ENCODE results near the gene RHCE.
"Not testable (repeated sequence)": the region's sequence is repeated elsewhere in the genome, so short reads cannot be mapped to it uniquely, and the experiment has no call there.

The RHCE gene

DNA sequence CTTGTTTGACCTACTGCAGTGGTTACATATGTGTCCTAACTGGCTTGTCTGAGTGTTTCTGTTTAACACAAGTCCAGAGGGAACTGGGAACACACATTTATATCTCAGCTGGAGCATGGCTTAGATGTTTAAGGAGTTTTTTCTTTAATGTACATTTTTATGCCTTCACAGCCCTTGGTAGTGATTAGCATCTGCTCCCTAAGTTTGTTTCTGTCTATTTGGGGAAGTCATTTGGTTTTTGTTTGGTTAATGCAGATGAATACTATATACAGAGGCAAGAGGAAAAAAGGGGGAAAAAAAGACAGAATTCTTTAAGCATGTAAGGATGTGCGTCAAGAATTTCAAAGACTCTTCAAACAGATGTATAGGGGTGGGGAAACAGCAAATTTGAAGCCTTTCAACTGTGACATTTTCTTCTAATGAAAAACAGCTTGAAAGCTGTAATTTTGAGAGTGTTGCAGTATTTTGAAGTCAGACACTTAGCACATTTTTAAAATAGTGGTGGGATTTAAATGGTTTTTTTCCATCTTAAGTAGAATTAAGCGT lies 25.4 kb upstream of the RHCE start:
- ChIA-PET POLR2A (no interaction called here), CTCF (interaction anchor here (0.7 kb wide), 1 partner anchor 17 kb away, joined by 3 read pairs; no protein-coding TSS in a partner anchor)
- DNase-seq (ENCODE audit: low read depth, low spot score) = no peak
- H3K4me3 ChIP-seq (ENCODE audit: low read depth, low read length) = no peak overlapping the region
- no peak for TF ChIP-seq CTCF (IDR thresholded peaks at IDR 0.05; ENCODE audit: insufficient read depth, low read length, missing control alignments)

- CTCF ChIA-PET = interaction anchor here (4.3 kb wide), 1 partner anchor 76 kb away, joined by 30 read pairs; no protein-coding TSS in a partner anchor
- DNase-seq (ENCODE audit: low read depth, low spot score); POLR2A ChIA-PET; H3K4me3 ChIP-seq (ENCODE audit: low read depth, low read length): not testable (repeated sequence)
Observed at GRCh38 chr1:25444604-25445003, 24.0 kb upstream of the RHCE start.

GRCh38 chr1:25443030-25443699 lies 22.5 kb upstream of the RHCE start:
- H3K4me3 ChIP-seq (ENCODE audit: low read depth, low read length) = no peak overlapping the region
- no peak for TF ChIP-seq CTCF (IDR thresholded peaks at IDR 0.05; ENCODE audit: insufficient read depth, low read length, missing control alignments)
- no peak for DNase-seq (ENCODE audit: low read depth, low spot score)
- POLR2A ChIA-PET = interaction anchor here (1.5 kb wide), 1 partner anchor 12 kb away, joined by 6 read pairs; no protein-coding TSS in a partner anchor
- CTCF ChIA-PET = interaction anchor here (1.7 to 4.3 kb wide), 2 partner anchors 58 to 77 kb away, joined by 4 to 30 read pairs; no protein-coding TSS in a partner anchor

- CTCF ChIA-PET = interaction anchor here (1.2 to 4.3 kb wide), 3 partner anchors 59 to 368 kb away, joined by 4 to 30 read pairs (median 5); no protein-coding TSS in a partner anchor
- no peak for DNase-seq (ENCODE audit: low read depth, low spot score)
- POLR2A ChIA-PET = interaction anchor here (1.5 kb wide), 1 partner anchor 11 kb away, joined by 6 read pairs; no protein-coding TSS in a partner anchor
- TF ChIP-seq CTCF (IDR thresholded peaks at IDR 0.05; ENCODE audit: insufficient read depth, low read length, missing control alignments) = no peak
- H3K4me3 ChIP-seq (ENCODE audit: low read depth, low read length) = no peak overlapping the region
Observed at GRCh38 chr1:25442178-25442577, 21.6 kb upstream of the RHCE start.

DNA sequence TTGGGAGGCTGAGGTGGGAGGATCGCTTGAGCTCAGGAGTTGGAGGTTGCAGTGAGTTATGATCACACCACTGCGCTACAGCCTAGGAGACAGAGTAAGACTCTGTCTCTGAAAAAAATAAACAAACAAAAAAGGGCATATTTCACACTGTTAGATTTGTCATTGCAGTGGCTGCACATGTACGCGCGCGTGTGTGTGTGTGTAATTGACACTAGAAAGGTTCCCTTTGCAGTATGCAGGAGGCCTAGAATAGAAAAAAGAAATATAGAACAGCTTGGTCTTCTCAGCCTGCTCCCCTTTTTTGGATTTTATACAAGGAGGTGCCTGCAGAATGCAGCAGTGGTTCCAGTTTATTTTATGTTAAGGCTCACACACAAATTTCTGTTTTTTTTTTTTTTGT lies 18.7 kb upstream of the RHCE start:
- DNase-seq (ENCODE audit: low read depth, low spot score) = no peak
- CTCF ChIA-PET = no interaction called here
- no peak overlapping the region for H3K4me3 ChIP-seq (ENCODE audit: low read depth, low read length)
- POLR2A ChIA-PET = no interaction called here
- TF ChIP-seq CTCF (IDR thresholded peaks at IDR 0.05; ENCODE audit: insufficient read depth, low read length, missing control alignments) = no peak

DNA sequence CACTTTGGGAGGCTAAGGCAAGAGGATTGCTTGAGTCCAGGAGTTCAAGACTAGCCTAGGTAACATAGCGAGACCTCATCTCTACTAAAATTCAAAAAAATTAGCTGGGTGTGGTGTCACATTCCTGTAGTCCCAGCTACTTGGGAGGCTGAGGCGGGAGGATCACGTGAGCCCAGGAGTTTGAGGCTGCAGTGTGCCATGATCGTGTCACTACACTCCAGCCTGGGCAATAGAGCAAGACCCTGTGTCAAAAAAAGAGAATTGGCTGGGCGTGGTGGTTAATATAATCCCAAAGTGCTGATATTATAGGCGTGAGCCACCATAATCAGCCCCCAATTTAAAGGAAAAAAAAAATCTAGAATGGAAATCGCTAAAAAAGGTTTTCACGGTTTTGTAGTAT lies 17.0 kb upstream of the RHCE start:
- H3K4me3 ChIP-seq (ENCODE audit: low read depth, low read length) = no peak overlapping the region
- no peak for DNase-seq (ENCODE audit: low read depth, low spot score)
- no peak for TF ChIP-seq CTCF (IDR thresholded peaks at IDR 0.05; ENCODE audit: insufficient read depth, low read length, missing control alignments)
- CTCF ChIA-PET = interaction anchor here (1.1 to 2.0 kb wide), 2 partner anchors 17 to 83 kb away, joined by 3 to 9 read pairs; no protein-coding TSS in a partner anchor
- POLR2A ChIA-PET = no interaction called here

Data from AG04449 (cell line).